BLaER1 (cell line): ENCODE data around the gene MED16.

Source experiments
- H3K27ac ChIP-seq: shearing (Covaris generic); formaldehyde crosslinking; 2 replicates; pipeline ENCODE4 v1.8.1; 2022
- H3K27me3 ChIP-seq: shearing (Covaris generic); formaldehyde crosslinking; 2 replicates; pipeline ENCODE4 v1.8.1; 2022
- H3K36me3 ChIP-seq: shearing (Covaris generic); formaldehyde crosslinking; 2 replicates; pipeline ENCODE4 v1.8.1; 2022
- H3K4me1 ChIP-seq: shearing (Covaris generic); formaldehyde crosslinking; 2 replicates; pipeline ENCODE4 v1.8.1; 2022
- H3K4me2 ChIP-seq: shearing (Covaris generic); formaldehyde crosslinking; 2 replicates; pipeline ENCODE4 v1.8.1; 2022
- H3K4me3 ChIP-seq: shearing (Covaris generic); formaldehyde crosslinking; 2 replicates; pipeline ENCODE4 v1.8.1; 2022
- H3K9ac ChIP-seq: shearing (Covaris generic); formaldehyde crosslinking; 2 replicates; pipeline ENCODE4 v1.8.1; 2022
- H3K9me3 ChIP-seq: shearing (Covaris generic); formaldehyde crosslinking; 2 replicates; pipeline ENCODE4 v1.8.1; 2022
- H4K20me1 ChIP-seq: shearing (Covaris generic); formaldehyde crosslinking; 2 replicates; pipeline ENCODE4 v1.8.1; 2022
- Cebpa-rat ChIP-seq: shearing (Covaris generic); IDR thresholded peaks from 2 replicates; pipeline ENCODE4 v1.8.1; 2022

MED16 gene

DNA sequence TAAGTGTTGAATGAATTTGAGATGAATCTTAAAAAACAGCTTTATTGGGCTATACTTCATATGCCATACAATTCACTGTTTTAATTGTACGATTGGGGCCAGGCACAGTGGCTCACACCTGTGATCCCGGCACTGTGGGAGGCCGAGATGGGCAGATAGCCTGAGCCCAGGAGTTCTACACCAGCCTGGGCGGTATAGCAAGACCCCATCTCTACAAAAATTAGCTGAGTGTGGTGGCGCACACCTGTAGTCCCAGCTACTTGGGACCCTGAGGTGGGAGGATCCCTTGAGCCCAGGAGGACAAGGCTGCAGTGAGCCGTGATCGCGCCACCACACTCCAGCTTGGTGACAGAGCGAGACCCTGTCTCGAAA lies 43.2 kb upstream of the MED16 start:
- H3K4me3 ChIP-seq: no peak overlapping the region
- TF ChIP-seq Cebpa-rat: no peak
- H3K36me3 ChIP-seq: peaks cover 51% of the 10 kb centered on the region
- peaks cover 72% of the 10 kb centered on the region for H3K4me1 ChIP-seq
- no peak overlapping the region for H3K4me2 ChIP-seq
- no peak overlapping the region for H3K9ac ChIP-seq
- H3K27me3 ChIP-seq: no peaks in the 10 kb centered on the region
- H3K9me3 ChIP-seq: peaks cover 6% of the 10 kb centered on the region; the same call in 1 of the 2 replicates
- peaks cover 100% of the 10 kb centered on the region for H4K20me1 ChIP-seq
- no peak overlapping the region for H3K27ac ChIP-seq

- Histone ChIP-seq H3K27ac (peak overlapping the region; percentile 49), H4K20me1 (peaks cover 98% of the 10 kb centered on the region), H3K4me1 (peaks cover 60% of the 10 kb centered on the region), H3K9ac (no peak overlapping the region; the same call in 1 of the 2 replicates), H3K36me3 (peaks cover 61% of the 10 kb centered on the region), H3K9me3 (peaks cover 6% of the 10 kb centered on the region; the same call in 1 of the 2 replicates), H3K27me3 (no peaks in the 10 kb centered on the region), H3K4me2 (peak overlapping the region; percentile 96), H3K4me3 (no peak overlapping the region)
- TF ChIP-seq Cebpa-rat: no peak
Measured at GRCh38 chr19:934865-935479, 42.0 kb upstream of the MED16 start.

GRCh38 chr19:934197-934840 lies 41.3 kb upstream of the MED16 start:
- no peaks in the 10 kb centered on the region for H3K27me3 ChIP-seq
- H3K4me2 ChIP-seq: peak overlapping the region; percentile 96
- no peak overlapping the region; the same call in 1 of the 2 replicates for H3K9ac ChIP-seq
- H3K4me1 ChIP-seq: peaks cover 54% of the 10 kb centered on the region
- no peak overlapping the region for H3K4me3 ChIP-seq
- no peak for TF ChIP-seq Cebpa-rat
- H4K20me1 ChIP-seq: peaks cover 97% of the 10 kb centered on the region
- peaks cover 6% of the 10 kb centered on the region; the same call in 1 of the 2 replicates for H3K9me3 ChIP-seq
- H3K36me3 ChIP-seq: peaks cover 61% of the 10 kb centered on the region
- H3K27ac ChIP-seq: 0 out of 2 replicates have a peak overlapping the region, but pooled peaks have one; percentile 49

DNA sequence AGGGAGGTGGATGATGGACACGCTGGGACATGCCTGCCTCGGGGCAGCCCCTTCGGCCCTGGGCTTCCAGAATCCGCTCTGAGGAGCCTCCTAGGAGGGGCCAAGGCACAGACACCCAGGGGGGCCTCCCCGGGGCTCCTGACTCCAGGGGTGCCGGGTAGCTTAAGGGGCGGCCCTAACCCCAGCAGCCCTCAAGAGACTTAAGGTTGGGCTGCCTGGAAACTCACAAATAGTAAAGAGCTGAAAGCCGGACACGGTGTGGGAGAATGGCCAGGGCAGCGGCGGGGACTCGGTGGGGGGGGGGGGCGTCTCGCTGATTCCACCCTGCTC lies 40.5 kb upstream of the MED16 start:
- H3K27ac ChIP-seq: peak overlapping the region; percentile 63
- peaks cover 95% of the 10 kb centered on the region for H4K20me1 ChIP-seq
- peaks cover 52% of the 10 kb centered on the region for H3K4me1 ChIP-seq
- no peaks in the 10 kb centered on the region for H3K27me3 ChIP-seq
- H3K9me3 ChIP-seq: peaks cover 6% of the 10 kb centered on the region; the same call in 1 of the 2 replicates
- TF ChIP-seq Cebpa-rat: no peak
- H3K36me3 ChIP-seq: peaks cover 65% of the 10 kb centered on the region
- H3K4me3 ChIP-seq: peak overlapping the region; percentile 48
- peak overlapping the region; percentile 96 for H3K4me2 ChIP-seq
- H3K9ac ChIP-seq: 0 out of 2 replicates have a peak overlapping the region, but pooled peaks have one; percentile 34

- H3K27me3 ChIP-seq: no peaks in the 10 kb centered on the region
- H4K20me1 ChIP-seq: peaks cover 95% of the 10 kb centered on the region
- peaks cover 68% of the 10 kb centered on the region for H3K36me3 ChIP-seq
- peak overlapping the region; percentile 63 for H3K27ac ChIP-seq
- no peak for TF ChIP-seq Cebpa-rat
- H3K4me1 ChIP-seq: peaks cover 52% of the 10 kb centered on the region
- H3K4me2 ChIP-seq: peak overlapping the region; percentile 96
- H3K9ac ChIP-seq: peak overlapping the region; percentile 34; the same call in 1 of the 2 replicates
- peak overlapping the region; percentile 48 for H3K4me3 ChIP-seq
- H3K9me3 ChIP-seq: peaks cover 6% of the 10 kb centered on the region; the same call in 1 of the 2 replicates
Measured at GRCh38 chr19:932648-933552, 39.9 kb upstream of the MED16 start.

DNA sequence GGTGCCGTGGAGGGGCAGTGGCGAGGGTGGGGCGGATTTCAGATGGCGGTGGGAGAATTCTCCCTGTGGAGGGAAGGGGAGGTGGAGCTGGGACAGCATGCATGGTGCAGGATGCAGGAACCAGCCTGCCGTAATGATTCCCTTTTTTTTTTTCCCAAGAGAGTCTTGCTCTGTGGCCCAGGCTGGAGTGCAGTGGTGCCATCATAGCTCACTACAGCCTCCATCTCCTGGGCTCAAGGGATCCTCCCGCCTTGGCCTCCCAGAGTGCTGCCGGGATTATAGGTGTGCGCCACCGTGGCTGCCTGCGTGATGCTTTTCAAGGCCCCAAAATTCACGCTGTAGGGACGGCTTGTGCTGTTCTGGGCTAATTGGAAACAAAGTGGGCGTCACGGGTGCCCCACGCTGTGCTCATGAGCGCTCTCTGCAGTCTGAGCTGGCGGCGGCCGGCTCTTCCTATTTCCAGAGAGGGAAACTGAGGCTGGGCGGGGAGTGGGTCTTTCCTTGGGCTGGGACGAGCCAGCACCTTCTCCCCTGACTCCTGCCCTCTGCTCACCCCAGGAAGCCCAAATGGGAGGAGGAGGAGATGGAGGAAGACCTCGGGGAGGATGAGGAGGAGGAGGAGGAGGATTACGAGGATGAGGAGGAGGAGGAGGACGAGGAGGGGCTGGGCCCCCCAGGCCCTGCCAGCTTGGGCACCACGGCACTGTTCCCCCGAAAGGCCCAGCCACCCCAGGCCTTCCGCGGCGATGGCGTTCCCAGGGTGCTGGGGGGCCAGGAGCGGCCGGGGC lies 39.1 kb upstream of the MED16 start:
- H3K27me3 ChIP-seq: no peaks in the 10 kb centered on the region
- TF ChIP-seq Cebpa-rat: no peak
- peak overlapping the region; percentile 63 for H3K27ac ChIP-seq
- peak overlapping the region; percentile 34; the same call in 1 of the 2 replicates for H3K9ac ChIP-seq
- H4K20me1 ChIP-seq: peaks cover 90% of the 10 kb centered on the region
- peaks cover 54% of the 10 kb centered on the region for H3K4me1 ChIP-seq
- peaks cover 1% of the 10 kb centered on the region; the same call in 1 of the 2 replicates for H3K9me3 ChIP-seq
- peak overlapping the region; percentile 96 for H3K4me2 ChIP-seq
- peak overlapping the region; percentile 48; the same call in 1 of the 2 replicates for H3K4me3 ChIP-seq
- H3K36me3 ChIP-seq: peaks cover 63% of the 10 kb centered on the region

GRCh38 chr19:929891-930258 lies 36.9 kb upstream of the MED16 start:
- Histone ChIP-seq H3K9ac (no peak overlapping the region), H4K20me1 (peaks cover 68% of the 10 kb centered on the region), H3K4me1 (peaks cover 50% of the 10 kb centered on the region), H3K9me3 (no peaks in the 10 kb centered on the region), H3K27me3 (no peaks in the 10 kb centered on the region), H3K27ac (no peak overlapping the region), H3K36me3 (peaks cover 41% of the 10 kb centered on the region), H3K4me2 (no peak overlapping the region), H3K4me3 (no peak overlapping the region)
- TF ChIP-seq Cebpa-rat: no peak

DNA sequence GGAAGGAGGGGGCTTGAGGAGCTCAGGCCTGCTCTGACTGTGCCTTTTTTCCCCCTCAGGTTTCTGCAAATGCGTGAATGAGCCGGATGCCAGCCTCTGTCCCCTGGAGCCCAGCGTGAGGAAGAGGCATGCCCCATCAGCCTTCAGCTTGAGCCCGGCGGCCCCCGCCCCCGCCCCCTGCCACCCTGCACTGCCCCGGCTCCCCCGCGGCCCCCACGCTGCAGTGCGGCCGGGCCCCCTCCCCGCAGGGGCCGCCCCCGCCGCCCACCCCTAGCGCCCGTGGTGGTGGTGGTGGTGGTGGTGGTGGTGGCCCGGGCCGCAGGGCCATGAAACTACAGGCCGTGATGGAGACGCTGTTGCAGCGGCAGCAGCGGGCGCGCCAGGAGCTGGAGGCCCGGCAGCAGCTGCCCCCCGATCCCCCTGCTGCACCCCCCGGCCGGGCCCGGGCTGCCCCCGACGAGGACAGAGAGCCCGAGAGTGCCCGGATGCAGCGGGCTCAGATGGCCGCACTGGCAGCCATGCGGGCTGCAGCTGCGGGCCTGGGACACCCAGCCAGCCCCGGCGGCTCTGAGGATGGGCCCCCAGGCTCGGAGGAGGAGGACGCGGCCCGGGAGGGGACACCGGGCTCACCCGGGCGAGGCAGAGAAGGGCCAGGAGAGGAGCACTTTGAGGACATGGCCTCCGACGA lies 36.4 kb upstream of the MED16 start:
- no peak overlapping the region for H3K27ac ChIP-seq
- peaks cover 37% of the 10 kb centered on the region for H3K36me3 ChIP-seq
- peak overlapping the region; percentile 79; the same call in 1 of the 2 replicates for H3K4me2 ChIP-seq
- no peaks in the 10 kb centered on the region for H3K9me3 ChIP-seq
- peaks cover 50% of the 10 kb centered on the region for H3K4me1 ChIP-seq
- no peak overlapping the region for H3K4me3 ChIP-seq
- no peak overlapping the region for H3K9ac ChIP-seq
- H3K27me3 ChIP-seq: no peaks in the 10 kb centered on the region
- peaks cover 63% of the 10 kb centered on the region for H4K20me1 ChIP-seq
- no peak for TF ChIP-seq Cebpa-rat
